OCI-LY3 (cell line): ENCODE data around the gene SAAL1.
A peak's percentile ranks its signal among the peaks of the same experiment; 100 is the strongest.

Source experiments
- H2AFZ ChIP-seq: fragments of 200-600, 300-600 bp; shearing (Covaris generic); 2 replicates; pipeline ENCODE4 v1.6.0; 2014; ENCODE audit warnings: antibody characterized with exemption, low read depth, low read length
- H3K27ac ChIP-seq: fragments of 200-600, 300-600 bp; sonication (generic); 2 replicates; pipeline ENCODE4 v1.5.1; 2014; ENCODE audit warnings: mild to moderate bottlenecking, low read length, moderate library complexity, mixed read lengths
- H3K27me3 ChIP-seq: fragments of 200-600, 300-600 bp; sonication (generic); 2 replicates; pipeline ENCODE4 v1.6.1; 2014; ENCODE audit warnings: low read depth, low read length, mixed read lengths
- H3K36me3 ChIP-seq: fragments of 200-600, 300-600 bp; sonication (generic); replicated peaks from 2 replicates; pipeline ENCODE3; 2014; ENCODE audit warnings: low read depth, low read length, mixed read lengths
- H3K4me1 ChIP-seq: fragments of 300-600, 200-600 bp; sonication (generic); 2 replicates; pipeline ENCODE4 v1.6.1; 2014; ENCODE audit warnings: low read length, mixed read lengths
- H3K4me2 ChIP-seq: fragments of 200-600, 300-600 bp; sonication (generic); 2 replicates; pipeline ENCODE4 v1.6.1; 2014; ENCODE audit warnings: low read length, mixed read lengths
- H3K4me3 ChIP-seq: fragments of 300-600, 200-600 bp; sonication (generic); 2 replicates; pipeline ENCODE4 v1.5.1; 2014; ENCODE audit warnings: antibody characterized with exemption, mild to moderate bottlenecking, low read length, moderate library complexity
- H3K79me2 ChIP-seq: fragments of 300-600, 200-600 bp; shearing (Covaris generic); 2 replicates; pipeline ENCODE4 v1.6.1; 2014; ENCODE audit warnings: mild to moderate bottlenecking, low read length, mixed read lengths
- H3K9ac ChIP-seq: fragments of 300-600, 200-600 bp; shearing (Covaris generic); 2 replicates; pipeline ENCODE4 v1.6.0; 2014; ENCODE audit warnings: mild to moderate bottlenecking, low read length, moderate library complexity
- H3K9me3 ChIP-seq: fragments of 200-600, 300-600 bp; shearing (Covaris generic); 2 replicates; pipeline ENCODE4 v1.6.1; 2014; ENCODE audit warnings: low read length, mixed read lengths; ENCODE audit not compliant: insufficient read depth
- H4K20me1 ChIP-seq: fragments of 200-600, 300-600 bp; sonication (generic); 2 replicates; pipeline ENCODE4 v1.6.1; 2016; ENCODE audit warnings: low read length, mixed read lengths; ENCODE audit not compliant: insufficient read depth
- EZH2phosphoT487 ChIP-seq: fragments of 200-600 bp; shearing (Covaris generic); IDR thresholded peaks from 2 replicates; pipeline ENCODE4 v1.6.1; 2018; ENCODE audit warnings: antibody characterized with exemption, mixed run types, low read depth
- TF ChIP-seq, protein P1 (sequence below): fragments of 200-600, 300-600 bp; sonication (generic); IDR thresholded peaks from 2 replicates; pipeline ENCODE4 v1.5.1; 2014; ENCODE audit warnings: antibody characterized with exemption, low read length, low read depth

The SAAL1 gene

DNA sequence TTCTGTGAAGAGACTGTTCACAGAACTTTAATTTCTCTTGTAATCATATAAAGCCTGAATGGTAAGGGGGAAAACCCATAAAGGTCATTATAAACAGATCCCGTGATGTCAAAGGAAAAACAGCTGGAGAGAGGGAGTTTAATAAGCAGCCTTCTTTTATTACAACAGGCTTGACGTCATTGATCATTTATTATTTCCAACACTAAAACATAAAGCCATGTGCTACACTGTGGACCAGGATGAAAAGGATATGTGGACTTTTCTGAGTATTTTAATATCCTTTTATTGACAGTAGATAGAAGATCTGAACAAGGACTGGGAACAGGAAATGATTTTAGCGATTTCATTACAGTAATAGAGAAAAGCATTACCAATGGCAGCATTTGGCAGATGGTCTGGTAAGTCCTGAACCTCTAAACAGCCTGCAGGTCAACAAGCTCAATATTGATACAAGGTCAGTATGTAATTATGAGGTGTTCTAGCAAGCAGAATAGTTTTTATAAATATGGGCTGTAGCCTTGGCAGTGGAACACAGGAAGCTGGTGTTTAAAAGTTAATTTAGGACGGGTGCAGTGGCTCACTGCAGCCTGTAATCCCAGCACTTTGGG, 34.7 kb downstream of the SAAL1 start:
- TF ChIP-seq EZH2phosphoT487, result no peak
- TF ChIP-seq, protein P1, sequence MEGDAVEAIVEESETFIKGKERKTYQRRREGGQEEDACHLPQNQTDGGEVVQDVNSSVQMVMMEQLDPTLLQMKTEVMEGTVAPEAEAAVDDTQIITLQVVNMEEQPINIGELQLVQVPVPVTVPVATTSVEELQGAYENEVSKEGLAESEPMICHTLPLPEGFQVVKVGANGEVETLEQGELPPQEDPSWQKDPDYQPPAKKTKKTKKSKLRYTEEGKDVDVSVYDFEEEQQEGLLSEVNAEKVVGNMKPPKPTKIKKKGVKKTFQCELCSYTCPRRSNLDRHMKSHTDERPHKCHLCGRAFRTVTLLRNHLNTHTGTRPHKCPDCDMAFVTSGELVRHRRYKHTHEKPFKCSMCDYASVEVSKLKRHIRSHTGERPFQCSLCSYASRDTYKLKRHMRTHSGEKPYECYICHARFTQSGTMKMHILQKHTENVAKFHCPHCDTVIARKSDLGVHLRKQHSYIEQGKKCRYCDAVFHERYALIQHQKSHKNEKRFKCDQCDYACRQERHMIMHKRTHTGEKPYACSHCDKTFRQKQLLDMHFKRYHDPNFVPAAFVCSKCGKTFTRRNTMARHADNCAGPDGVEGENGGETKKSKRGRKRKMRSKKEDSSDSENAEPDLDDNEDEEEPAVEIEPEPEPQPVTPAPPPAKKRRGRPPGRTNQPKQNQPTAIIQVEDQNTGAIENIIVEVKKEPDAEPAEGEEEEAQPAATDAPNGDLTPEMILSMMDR, result no peak
- no peaks in the 10 kb centered on the region for H3K4me1 ChIP-seq
- no peaks in the 10 kb centered on the region for H3K9me3 ChIP-seq
- H3K27me3 ChIP-seq, result no peaks in the 10 kb centered on the region
- H3K4me3 ChIP-seq, result no peak overlapping the region
- no peaks in the 10 kb centered on the region for H4K20me1 ChIP-seq
- H3K79me2 ChIP-seq, result no peaks in the 10 kb centered on the region
- no peak overlapping the region for H3K27ac ChIP-seq
- no peak overlapping the region for H2AFZ ChIP-seq
- H3K36me3 ChIP-seq, result no peaks in the 10 kb centered on the region
- no peak overlapping the region for H3K9ac ChIP-seq
- no peak overlapping the region for H3K4me2 ChIP-seq

DNA sequence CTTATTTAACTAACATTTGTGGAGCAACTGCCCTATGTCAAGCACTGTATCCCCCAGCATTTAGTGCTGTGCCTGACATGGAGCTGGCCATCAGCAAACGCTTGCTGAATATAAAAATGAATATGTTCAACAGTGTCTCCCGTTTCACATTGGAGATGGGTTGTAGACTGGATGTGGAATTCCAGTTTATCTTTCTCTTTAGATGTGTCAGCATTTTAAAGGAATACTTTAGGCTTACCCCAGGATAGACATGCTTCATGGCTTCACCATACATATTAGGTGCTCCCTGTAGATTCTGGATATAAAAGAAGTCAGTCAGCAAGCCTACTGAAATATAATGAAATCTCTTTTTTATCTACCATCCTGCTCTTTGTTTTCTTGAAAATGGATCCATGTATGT, 38.5 kb downstream of the SAAL1 start:
- H3K79me2 ChIP-seq, result no peaks in the 10 kb centered on the region
- H3K27me3 ChIP-seq, result no peaks in the 10 kb centered on the region
- no peak overlapping the region for H3K4me3 ChIP-seq
- TF ChIP-seq, protein P1, result no peak
- TF ChIP-seq EZH2phosphoT487, result no peak
- H3K9me3 ChIP-seq, result no peaks in the 10 kb centered on the region
- H3K36me3 ChIP-seq, result no peaks in the 10 kb centered on the region
- H3K9ac ChIP-seq, result no peak overlapping the region
- H3K4me2 ChIP-seq, result no peak overlapping the region
- H2AFZ ChIP-seq, result no peak overlapping the region
- no peaks in the 10 kb centered on the region for H4K20me1 ChIP-seq
- H3K27ac ChIP-seq, result no peak overlapping the region
- H3K4me1 ChIP-seq, result peaks cover 37% of the 10 kb centered on the region

DNA sequence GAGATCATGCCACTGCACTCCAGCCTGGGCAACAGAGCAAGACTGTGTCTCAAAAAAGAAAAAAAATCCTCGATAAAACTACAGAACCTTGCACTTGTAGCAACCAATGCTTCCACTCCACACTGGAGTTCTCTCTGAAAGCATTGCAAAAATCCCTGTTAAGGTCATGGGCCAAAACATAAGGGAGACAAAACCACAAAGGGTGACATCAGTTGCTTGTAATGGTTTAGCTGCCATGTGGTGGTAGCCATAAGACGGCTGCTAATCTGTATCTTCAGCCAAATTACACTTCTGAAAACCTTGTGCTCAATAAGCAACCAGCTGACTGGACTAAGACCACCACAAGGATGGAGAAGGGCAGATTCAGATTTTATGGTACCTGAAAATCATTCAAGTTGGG, 39.3 kb downstream of the SAAL1 start:
- Histone ChIP-seq H3K27ac (no peak overlapping the region), H3K9me3 (no peaks in the 10 kb centered on the region), H4K20me1 (no peaks in the 10 kb centered on the region), H3K36me3 (no peaks in the 10 kb centered on the region), H3K27me3 (no peaks in the 10 kb centered on the region), H3K4me1 (peaks cover 41% of the 10 kb centered on the region), H3K4me2 (no peak overlapping the region), H2AFZ (no peak overlapping the region), H3K79me2 (no peaks in the 10 kb centered on the region), H3K4me3 (no peak overlapping the region), H3K9ac (no peak overlapping the region)
- no peak for TF ChIP-seq EZH2phosphoT487
- TF ChIP-seq, protein P1, result no peak

DNA sequence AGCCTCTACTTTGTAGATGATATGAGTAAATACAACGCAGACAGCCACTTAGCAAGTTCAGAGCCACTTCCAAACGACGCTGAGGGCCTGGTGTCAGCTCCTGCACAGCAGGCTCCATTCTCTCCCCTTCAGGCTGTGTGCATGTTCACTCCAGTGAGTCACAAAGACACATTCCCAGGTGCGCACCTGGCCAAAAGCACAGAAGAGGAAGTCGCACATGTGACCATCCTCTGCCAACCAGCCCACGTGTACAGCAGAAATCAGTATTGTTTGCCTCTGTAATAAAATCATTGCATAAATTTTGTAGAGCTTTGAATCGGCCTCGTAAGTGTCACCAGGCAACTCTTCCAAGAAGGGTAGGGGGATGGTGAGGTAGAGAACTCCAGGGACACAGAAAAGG, 40.3 kb downstream of the SAAL1 start:
- H3K4me3 ChIP-seq, result peak overlapping the region; percentile 2; the same call in 1 of the 2 replicates
- no peaks in the 10 kb centered on the region for H3K36me3 ChIP-seq
- H3K4me1 ChIP-seq, result peaks cover 41% of the 10 kb centered on the region
- no peak overlapping the region for H3K9ac ChIP-seq
- H3K4me2 ChIP-seq, result peak overlapping the region; percentile 47
- no peaks in the 10 kb centered on the region for H3K79me2 ChIP-seq
- no peaks in the 10 kb centered on the region for H4K20me1 ChIP-seq
- no peak overlapping the region for H3K27ac ChIP-seq
- H3K9me3 ChIP-seq, result no peaks in the 10 kb centered on the region
- no peaks in the 10 kb centered on the region for H3K27me3 ChIP-seq
- H2AFZ ChIP-seq, result peak overlapping the region; percentile 51
- TF ChIP-seq, protein P1, result no peak
- no peak for TF ChIP-seq EZH2phosphoT487
